GM21381 (cell line): ENCODE results near the gene PTPRK.
"Not testable (repeated sequence)": the region's sequence is repeated elsewhere in the genome, so short reads cannot be mapped to it uniquely, and the experiment has no call there.

Experiments used
- ATAC-seq: cut with Tn5 transposase; IDR thresholded peaks from one replicate; pipeline ENCODE4 v1.9.1; 2021; ENCODE audit warnings: mild to moderate bottlenecking, moderate library complexity; ENCODE audit not compliant: unreplicated experiment

Gene PTPRK

DNA sequence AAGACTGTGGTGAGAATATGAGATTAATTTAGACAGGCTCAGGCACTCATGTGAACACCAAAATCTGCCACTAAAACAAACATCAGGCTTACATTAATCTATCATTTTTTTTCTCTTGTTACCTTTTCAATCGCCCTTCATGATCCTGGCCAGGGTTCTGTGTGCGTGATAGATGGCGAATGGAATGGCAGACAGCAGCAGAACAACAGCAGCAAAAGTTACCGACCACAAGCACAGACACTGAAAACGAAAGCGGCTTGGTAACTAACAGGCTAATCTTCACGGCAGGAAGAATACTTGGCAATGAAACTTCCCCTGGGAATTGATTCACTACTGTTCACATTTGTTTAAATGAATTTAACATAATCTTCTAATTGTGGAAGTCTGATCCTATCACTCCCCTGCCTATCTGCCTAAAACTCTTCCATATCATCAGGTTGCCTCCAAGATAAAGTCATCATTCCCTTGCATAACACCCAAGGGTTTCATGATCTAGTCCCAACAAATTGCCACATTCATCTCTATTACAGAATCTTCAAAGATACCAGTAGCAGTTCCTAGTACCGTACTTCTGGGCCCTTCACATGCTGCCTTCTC lies 28.7 kb downstream of the PTPRK start:
- no peak for ATAC-seq

DNA sequence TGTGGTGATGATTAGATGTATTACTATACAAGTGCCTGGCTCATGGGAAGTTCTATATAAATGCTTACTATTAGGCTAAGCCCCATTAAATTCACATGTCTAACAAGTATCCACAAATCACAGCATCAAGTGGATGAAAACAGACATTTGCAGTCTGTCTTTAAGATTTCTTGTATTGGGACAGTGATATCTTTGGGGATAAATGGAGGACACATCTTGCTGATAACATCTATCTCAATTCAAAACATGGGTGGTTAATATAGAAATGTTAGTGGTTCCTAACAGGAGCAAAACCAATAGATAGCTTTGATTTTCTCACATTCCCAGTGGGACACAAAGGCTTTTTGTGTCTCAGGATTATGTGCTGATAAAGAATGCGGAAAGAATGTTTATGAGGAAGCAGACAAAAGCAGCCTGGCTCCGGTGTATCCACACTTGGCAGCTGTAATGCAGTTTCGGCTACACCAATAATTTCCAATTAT lies 29.3 kb downstream of the PTPRK start:
- no peak for ATAC-seq

DNA sequence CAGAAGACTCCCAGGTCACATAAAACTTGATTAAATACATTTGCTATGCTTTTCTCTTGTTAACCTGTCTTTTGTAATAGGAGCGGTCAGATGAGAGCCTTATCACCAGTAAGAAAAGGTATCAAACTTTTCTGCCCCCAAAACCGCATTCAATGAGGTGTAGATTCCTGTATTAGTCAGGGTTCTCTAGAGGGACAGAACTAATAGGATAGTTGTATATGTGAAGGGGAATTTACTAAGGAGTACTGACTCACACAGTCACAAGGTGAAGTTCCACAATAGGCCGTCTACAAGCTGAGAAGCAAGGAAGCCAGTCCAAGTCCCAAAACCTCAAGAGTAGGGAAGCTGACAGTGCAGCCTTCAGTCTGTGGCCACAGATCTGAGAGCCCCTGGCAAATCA lies 32.7 kb downstream of the PTPRK start:
- no peak for ATAC-seq

DNA sequence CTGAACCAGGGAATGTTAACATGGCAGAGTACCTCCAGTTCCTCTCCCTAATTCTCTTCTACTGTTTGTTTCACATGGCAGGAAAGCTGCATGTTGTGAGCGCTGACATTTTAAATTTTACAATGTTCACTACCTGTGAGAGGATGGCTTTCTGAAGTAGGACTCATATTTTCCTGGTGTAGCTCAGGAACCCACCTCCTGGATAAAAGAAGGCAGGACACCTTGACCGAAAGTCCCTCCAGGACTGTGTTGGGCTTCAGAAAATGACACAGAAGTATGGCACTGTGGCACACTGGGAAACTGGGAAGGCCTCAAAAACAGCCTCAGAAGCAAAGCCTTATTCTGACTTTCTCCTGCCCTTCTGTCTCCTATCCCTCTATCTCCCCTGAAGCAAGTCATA lies 33.3 kb downstream of the PTPRK start:
- no peak for ATAC-seq

DNA sequence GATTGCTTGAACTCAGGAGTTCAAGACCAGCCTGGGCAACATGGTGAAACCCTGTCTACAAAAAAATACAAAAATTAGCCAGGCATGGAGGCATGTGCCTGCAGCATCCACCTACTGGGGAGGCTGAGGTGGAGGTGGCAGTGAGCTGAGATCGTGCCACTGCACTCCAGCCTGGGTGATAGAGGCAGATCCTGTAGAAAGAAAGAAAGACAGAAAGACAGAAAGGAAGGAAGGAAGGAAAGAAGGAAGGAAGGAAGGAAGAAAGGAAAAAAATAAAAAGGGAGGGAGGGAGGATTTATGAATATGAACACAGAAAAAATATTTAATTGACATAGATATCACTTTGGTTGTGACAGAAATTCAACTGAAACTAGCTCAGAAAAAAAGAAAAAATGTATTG lies 33.8 kb downstream of the PTPRK start:
- not testable (repeated sequence) for ATAC-seq

DNA sequence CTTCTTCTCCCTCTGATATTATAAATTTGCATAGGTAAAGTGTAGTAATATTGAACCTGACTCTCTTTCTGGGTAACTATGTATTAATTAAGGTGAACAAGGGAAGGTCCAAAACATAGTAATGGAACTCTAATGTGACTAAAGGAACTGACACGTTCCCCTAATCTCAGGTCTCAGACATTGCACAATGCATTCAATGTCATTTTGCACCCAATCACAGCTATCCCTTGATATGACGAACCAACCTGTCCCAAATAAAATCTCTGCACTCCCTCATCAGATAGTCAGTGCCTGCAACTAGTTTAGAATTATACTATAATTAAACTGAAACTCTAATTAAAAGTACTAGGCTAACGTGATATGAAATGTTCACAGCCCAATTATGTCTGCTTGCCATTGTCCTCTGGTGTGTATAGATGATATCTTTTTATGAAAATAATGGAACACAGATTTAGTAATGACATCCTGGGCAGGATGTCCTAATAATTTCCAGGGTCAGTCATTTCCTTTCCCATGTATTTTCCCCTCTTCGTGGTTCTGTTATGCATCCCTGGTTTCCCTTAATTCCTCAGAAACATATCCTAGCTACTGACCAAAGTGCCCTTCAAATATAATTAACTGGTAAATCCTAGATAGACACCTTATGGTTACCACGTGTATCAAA lies 36.8 kb downstream of the PTPRK start:
- no peak for ATAC-seq

DNA sequence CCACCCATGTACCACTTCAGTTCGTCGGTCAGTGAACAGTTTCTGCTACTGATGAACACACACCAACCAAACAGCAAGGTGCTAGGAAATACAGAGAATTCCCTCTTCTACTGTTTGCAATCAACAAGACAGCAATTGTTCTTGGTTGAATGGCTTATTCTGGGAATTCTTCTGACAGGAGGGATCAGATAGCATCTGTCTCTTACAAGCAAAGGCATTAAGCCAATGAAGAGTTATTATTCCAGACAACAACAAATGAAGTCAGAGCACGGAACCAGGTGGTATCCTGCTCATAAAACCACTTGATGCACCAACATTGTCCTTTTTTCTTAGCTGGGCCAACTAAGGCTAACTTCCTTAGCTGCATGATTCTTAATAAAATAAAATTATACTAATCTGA lies 37.8 kb downstream of the PTPRK start:
- no peak for ATAC-seq

DNA sequence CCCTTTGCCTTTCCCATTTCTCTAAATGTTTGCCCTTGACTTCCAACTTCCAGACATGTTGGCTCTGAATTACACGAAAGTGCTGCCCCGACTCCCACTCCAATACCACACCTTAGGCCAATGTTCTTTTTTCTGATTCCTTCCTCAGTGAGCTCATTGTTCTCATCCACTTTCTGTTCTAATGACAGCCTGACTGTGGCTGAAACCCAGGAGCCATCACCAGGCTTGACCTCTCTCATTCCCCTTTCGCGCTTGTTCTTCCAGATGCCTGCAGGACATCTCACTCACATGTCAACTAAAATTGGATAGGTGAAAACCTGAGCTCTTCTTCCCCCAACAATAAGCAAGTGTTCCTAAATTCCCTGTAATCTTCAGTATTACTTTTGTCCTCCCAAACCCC lies 40.4 kb downstream of the PTPRK start:
- ATAC-seq = no peak

DNA sequence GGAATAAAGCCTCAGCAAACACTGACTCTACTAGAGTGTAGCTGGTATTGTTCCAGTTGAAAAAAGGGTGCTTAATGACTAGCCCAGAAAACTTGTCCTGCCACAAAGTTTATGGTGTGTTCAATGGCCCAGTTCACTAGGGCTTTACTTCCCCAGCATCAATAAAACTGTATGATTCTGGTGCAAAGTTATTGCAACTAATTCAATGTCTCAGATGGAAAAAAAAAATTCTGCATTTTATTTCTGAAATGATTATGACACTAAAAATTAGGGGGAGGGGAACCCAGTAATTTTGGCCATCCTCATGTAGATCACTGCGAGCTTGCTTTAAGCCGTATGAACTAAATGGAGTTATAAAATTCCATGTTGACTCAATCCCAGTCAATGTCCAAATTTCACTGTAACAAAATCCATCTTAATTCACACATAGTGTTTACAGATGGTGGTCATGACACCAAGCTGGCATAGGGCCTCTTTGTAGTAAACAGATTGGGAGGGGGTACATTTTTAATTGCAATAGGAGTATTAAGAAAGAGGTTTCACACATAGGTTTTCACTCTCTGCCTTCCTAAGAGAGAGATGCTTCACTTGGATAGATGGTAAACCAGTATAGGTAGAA lies 41.2 kb downstream of the PTPRK start:
- no peak for ATAC-seq

DNA sequence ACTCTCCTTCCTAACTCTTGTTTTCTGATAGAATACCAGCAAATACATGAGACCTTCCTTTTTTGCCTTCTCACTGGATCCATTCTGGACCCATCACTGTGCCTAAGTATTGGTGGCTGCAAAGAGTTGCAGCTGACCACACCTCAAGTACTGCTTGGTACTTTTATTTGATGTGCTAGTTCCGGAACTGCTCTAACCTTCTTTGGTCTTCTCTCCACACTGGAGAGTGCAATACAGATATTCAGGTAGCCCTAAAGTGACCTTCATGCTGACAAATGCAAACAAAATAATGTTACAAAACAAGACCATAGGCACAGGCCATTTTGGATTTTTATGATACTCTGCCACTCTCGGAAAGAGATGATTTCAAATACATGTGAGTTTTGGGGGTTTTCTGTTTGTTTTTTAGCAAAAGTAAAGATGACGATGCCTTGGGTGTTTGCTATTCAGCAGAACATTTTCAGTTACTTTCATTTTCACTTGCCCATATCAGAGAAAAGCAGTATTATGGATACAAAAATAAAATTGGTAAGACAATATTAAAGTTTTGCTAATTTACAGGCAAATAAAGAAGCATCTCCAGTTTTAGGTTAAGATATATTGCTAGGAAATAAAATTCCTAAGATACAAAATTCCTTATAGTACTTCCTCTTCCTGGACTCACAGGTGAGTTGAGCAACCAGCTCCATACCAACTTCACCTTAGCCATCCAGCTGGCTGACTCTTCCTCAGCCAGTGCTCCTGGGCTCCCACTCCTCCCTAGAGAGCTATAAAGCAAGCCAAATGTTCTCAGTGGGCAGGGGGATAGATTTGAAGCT lies 42.0 kb downstream of the PTPRK start:
- ATAC-seq = no peak

DNA sequence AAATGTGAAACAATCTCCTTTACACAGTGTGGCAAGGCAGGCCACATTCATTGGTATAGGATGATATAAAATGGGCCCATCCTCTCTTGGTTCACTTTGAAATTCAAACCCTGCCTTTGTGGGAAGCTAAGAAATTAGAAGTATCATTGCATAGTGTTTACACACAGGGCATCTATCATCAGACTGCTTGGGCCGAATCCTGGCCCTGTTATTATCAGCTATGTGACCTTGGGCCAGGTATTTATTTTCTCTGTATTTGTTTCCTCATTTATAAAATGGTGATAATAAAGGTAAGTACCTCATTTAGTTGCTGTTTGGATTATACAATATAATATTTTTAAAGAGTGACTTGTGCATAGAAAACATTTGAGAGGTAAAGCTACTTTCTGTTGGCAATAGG lies 45.5 kb downstream of the PTPRK start:
- no peak for ATAC-seq

DNA sequence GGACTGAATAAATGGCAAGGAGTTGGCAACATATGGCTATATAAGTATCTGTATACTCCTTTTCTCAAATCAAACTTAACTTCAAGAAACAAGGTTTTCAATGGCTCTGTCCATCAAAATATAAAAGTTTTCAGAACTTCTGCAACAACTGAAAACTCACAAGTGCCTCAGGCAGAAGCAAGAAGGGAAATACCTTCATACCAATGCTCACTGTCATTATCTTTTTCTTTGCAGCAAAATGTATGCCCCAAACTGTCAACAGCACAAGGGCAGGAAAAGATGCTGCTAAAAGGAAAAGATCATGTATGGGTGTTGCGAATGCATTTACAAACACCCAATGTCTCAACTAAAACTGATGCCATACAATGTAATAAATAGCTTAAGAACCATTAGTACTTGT lies 45.9 kb downstream of the PTPRK start:
- no peak for ATAC-seq

DNA sequence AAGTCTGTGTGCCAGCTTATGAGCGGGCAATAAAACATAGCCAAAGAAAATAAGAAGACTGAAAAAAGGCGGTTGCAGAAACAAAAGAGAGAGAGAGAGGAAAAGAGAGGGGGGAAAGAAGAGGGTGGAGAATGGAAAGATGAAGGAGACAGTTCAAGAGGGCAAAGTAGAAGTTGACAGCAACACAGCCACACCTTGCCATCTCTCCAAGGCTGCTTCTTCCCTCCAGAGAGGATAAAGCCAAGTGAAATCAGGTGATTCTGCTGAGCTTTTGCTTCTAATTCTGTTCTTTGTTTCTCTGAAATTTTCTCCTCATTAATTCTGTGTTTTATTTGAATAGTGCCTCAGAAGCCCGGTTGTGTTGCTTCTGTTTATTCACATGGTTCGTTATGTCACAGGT lies 48.5 kb downstream of the PTPRK start:
- ATAC-seq = no peak

DNA sequence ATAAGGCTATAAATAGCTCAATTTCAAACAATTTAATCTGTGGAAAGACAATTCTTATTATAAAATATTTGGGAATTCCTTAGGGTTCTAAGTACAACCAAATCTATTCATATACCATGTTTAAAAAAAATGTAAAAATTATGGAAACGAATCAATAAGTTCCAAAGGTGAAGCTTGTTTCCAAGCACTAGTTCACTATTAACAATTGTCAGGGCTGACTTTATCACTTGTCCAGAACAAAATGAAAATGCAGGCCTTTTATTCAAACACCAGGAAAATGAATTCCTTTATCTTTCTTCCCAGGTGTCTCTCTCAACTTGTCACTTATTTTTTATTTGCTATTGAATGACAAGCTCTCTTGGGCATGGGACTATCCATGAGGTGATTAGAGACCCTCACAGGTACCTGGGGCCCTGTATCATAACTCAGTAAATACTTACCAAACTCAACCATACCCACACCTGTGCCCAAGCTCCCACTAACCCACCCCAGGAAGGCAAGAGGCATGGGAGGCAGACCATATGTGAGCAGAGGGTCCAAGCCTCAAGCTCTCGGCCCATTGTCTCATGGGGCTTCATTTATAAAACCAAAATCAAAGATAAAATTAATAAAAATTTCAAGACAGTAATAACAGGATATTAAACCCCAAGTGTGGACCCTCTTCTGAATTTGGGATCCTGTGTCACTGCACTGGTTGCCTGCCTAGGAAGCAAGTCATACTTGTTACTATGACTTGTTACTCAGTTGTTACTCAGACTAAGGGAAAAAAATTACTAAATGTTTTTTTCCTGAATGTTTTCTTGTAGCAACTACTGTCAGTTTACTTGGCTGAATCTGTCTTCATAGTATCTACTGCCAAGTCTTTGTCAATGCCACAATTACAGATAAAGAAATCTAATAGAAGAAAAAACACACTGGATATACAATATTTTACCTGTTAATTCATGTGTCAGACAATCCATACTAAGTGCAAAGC lies 54.7 kb downstream of the PTPRK start:
- ATAC-seq = no peak

DNA sequence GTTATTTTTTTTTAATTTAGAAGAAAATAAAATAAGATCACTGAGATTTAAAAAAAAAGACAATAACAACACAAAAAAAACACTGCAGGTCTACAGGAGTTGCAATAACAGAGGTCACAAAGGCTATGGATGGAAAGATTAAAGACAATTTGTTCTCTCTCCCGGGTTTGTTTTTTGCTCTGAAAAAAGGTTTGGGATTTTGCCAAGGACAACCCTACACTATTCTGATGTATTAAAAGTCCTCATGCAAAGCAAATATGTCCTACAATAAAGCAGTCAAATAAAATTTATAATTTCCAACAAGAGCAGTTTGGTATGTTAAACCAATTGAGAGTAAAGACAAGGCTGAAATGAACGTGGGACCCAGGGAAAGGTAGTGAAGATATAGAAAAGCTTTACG lies 55.6 kb downstream of the PTPRK start:
- ATAC-seq = no peak

DNA sequence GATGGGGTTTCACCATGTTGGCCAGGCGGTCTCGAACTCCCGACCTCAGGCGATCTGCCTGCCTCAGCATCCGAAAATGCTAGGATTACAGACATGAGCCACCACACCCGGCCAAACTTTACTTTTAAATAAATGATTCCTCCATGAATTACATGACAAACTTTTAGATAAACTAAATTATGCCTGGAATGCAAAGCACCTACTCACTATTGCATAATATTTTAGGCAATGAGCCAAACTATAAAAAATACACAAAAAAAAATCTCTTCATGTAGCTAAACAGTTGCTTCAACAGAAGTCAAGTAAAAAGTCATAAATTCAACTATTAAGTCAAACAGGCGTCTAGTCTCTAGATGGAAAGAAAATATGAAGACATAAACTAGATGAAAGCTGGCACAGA lies 56.5 kb downstream of the PTPRK start:
- no peak for ATAC-seq

DNA sequence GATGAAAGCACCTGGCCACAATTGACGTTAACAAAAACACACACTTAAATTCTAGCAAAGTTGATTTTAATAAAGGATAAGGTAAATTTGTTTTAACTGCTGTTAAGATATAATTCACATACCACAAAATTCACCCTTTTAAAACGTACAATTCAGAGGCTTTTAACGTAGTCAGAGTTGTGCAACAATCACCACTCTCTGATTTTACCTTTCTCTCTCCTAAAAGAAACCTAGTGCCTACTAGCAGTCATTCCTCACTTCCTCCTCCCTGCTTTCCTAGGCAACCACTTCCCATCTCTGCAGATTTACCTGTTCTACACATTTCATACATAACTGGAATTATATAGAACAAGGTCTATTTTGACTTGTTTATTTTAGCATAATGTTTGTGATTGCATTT lies 58.9 kb downstream of the PTPRK start:
- no peak for ATAC-seq

DNA sequence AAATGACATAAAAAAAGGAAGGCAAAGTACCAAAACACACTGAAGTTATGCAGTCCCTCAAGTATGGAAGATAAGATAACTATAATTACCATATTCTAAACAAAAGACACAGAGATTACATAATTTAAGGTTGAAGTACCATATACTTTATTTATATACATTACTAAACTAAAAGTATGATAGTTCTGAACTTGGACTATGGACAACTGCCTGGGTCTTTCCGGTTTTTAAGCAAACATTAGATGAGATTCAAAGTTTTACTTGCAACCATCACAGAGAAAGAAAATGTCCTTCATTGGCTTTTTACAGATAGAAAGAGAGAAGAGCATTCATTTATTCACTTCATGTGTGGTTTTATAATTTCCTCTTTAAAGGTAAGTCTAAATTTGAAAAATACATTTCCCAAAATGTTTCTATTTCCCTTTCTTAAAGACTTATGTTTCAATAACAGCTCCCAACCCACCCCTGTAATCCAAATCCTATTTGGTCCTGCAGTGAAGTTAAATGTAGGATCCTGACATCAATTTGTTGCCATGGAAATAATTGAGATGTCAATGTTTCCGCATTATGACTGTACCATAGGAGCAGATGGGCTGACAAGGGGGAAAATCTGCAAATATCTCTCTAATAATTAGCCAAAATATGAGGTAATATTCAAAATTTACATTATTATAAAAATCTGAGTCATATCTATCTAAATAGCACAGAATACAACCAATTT lies 63.7 kb downstream of the PTPRK start:
- no peak for ATAC-seq

DNA sequence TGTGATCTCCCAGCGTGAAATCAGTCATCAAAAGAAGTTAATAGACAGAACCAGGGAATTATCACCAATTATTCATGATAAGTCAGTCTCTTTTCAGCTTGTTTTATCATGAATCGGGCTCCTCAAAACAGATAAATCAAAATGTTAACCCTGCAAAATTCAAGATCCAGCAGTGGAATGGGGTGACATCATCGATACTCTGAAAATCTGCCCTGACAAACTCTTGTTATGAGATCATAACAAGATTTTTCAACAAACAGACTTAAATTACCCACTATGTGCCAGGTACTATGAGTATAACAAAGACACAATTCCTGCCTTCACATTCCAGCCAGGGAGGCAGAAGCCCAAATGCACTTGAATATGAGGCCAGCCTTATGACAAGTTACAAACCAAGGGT lies 64.4 kb downstream of the PTPRK start:
- ATAC-seq = no peak

DNA sequence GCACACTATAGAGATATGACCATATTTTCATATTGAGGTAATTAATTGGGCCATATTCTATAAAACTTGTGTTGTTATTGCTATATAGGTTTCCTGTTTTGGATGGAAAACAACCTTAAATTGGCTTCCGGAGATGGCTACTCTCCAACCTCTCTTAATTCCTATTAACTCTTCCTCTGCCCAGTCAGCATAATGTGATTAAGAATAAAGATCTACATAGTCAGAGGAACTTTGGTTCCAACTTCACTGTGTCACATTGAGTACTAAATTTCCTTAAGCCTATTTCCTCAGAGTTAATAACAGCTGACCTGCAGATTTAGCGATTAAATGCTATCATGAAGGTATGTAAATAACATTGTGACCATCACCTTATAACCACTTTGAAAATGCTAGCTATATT lies 67.7 kb downstream of the PTPRK start:
- no peak for ATAC-seq
